Vagina (tissue), 2 donors: ENCODE results near the gene KDM4B.

ENCODE experiments used
- CTCF ChIP-seq, 3 experiments: fragments of 450-650 bp in 2 of 3; fragments of 200-600 bp in 1 of 3; sonication (generic) in 1 of 3; IDR thresholded peaks; one replicate each; pipeline ENCODE4 v1.5.1; 2017 to 2019; ENCODE audit warnings: antibody characterized with exemption in 3 of 3, mild to moderate bottlenecking in 2 of 3, moderate library complexity in 2 of 3
- POLR2A ChIP-seq, 2 donors: fragments of 450-650 bp; IDR thresholded peaks; one replicate each; pipeline ENCODE4 v1.6.1; 2017; ENCODE audit warnings: antibody characterized with exemption in 2 of 2, mild to moderate bottlenecking in 2 of 2, moderate library complexity in 2 of 2

GRCh38 chr19:4987692-4988370 is 18.9 kb downstream of the KDM4B start:
- no peak for TF ChIP-seq POLR2A (IDR thresholded peaks at IDR 0.05)
- no peak for TF ChIP-seq CTCF (IDR thresholded peaks at IDR 0.05)
